Endodermal cell (in vitro differentiated cells): Measurements from ENCODE around the gene PCBP2. TPM values are rescaled to one million over a fixed set of nuclear protein-coding genes. Genes with fewer than 3 reads are reported as not detected.
"Not testable (repeated sequence)": the region's sequence is repeated elsewhere in the genome, so short reads cannot be mapped to it uniquely, and the experiment has no call there.

Experiments
- DNase-seq: peaks from one replicate; pipeline ENCODE4 v3.0.0-alpha.2; 2017
- H3K27ac ChIP-seq: 2 replicates; pipeline ENCODE4 v1.5.1; 2013; ENCODE audit warnings: mild to moderate bottlenecking, low read depth, low read length, moderate library complexity
- H3K27me3 ChIP-seq: 2 replicates; pipeline ENCODE4 v1.6.1; 2013; ENCODE audit warnings: mild to moderate bottlenecking, low read length, moderate library complexity; ENCODE audit not compliant: insufficient read depth, control insufficient read depth, poor library complexity, severe bottlenecking
- H3K36me3 ChIP-seq: 2 replicates; pipeline ENCODE4 v1.7.0; 2013; ENCODE audit warnings: mild to moderate bottlenecking, low read length, moderate library complexity; ENCODE audit not compliant: control insufficient read depth, insufficient read depth
- H3K4me1 ChIP-seq: one replicate; pipeline ENCODE4 v1.7.0; 2013; ENCODE audit warnings: low read length; ENCODE audit not compliant: control insufficient read depth, insufficient read depth
- H3K4me3 ChIP-seq: 2 replicates; pipeline ENCODE4 v1.5.1; 2013; ENCODE audit warnings: mild to moderate bottlenecking, low read length, moderate library complexity
- H3K9ac ChIP-seq: 2 replicates; pipeline ENCODE4 v1.6.1; 2013; ENCODE audit warnings: mild to moderate bottlenecking, low read length, moderate library complexity; ENCODE audit not compliant: poor library complexity, severe bottlenecking; ENCODE audit errors: extremely low read depth
- H3K9me3 ChIP-seq: 2 replicates; pipeline ENCODE4 v1.6.1; 2013; ENCODE audit warnings: mild to moderate bottlenecking, low read length, moderate library complexity; ENCODE audit not compliant: control insufficient read depth
- H3K27ac Mint-ChIP-seq: 2 replicates; pipeline ENCODE4 v1.8.0; 2020; ENCODE audit warnings: mixed read lengths
- H3K27me3 Mint-ChIP-seq: 2 replicates; pipeline ENCODE4 v1.8.0; 2021; ENCODE audit warnings: mild to moderate bottlenecking, mixed read lengths; ENCODE audit not compliant: insufficient read depth
- H3K36me3 Mint-ChIP-seq: 2 replicates; pipeline ENCODE4 v1.8.0; 2020; ENCODE audit warnings: low read depth, mixed read lengths
- H3K4me1 Mint-ChIP-seq: 2 replicates; pipeline ENCODE4 v1.8.0; 2020; ENCODE audit warnings: mixed read lengths
- H3K4me3 Mint-ChIP-seq: 2 replicates; pipeline ENCODE4 v1.8.0; 2020; ENCODE audit warnings: mild to moderate bottlenecking, moderate library complexity, mixed read lengths
- H3K9me3 Mint-ChIP-seq: 2 replicates; pipeline ENCODE4 v1.8.0; 2020; ENCODE audit warnings: mild to moderate bottlenecking, mixed read lengths
- CTCF ChIP-seq: fragments of 200-600 bp; sonication (generic); conservative IDR thresholded peaks from 2 replicates; pipeline ENCODE4 v1.5.0; 2021; ENCODE audit warnings: antibody characterized with exemption, mild to moderate bottlenecking
- WGBS, 2 experiments: methylation state at CpG; one replicate each; pipeline versions ENCODE4 v1.1.5 to v1.1.7; 2013; ENCODE audit warnings: missing lambda C conversion rate in 2 of 2, mixed read lengths in 1 of 2; ENCODE audit not compliant: insufficient coverage in 1 of 2, insufficient read length in 1 of 2; 5-methylcytosine and 5-hydroxymethylcytosine counted together
- total RNA-seq, 2 donors: library from RNA; stranded (reverse); fragmentation: NEBNext Ultra II Directional in 1 of 2; extraction: Animal tissue kit (Norgen Biotek cat#: 25700) in 1 of 2; gene quantifications; 2 replicates in 1 of 2; 3 replicates in 1 of 2; pipeline ENCODE4 v1.2.1, GENCODE V29; 2021

The PCBP2 gene
- total RNA-seq, 2 donors from 2014 or later = 1,281 to 1,338 TPM

GRCh38 chr12:53480491-53481442, 28.9 kb downstream of the PCBP2 start:
- TF ChIP-seq CTCF = no peak
- no peaks in the 10 kb centered on the region for H3K9me3 ChIP-seq
- no peak overlapping the region for H3K4me3 ChIP-seq
- peaks cover 78% of the 10 kb centered on the region for H3K36me3 Mint-ChIP-seq
- no peak overlapping the region for H3K9ac ChIP-seq
- H3K9me3 Mint-ChIP-seq = no peaks in the 10 kb centered on the region
- peak; percentile 54 for DNase-seq
- H3K4me1 Mint-ChIP-seq = peaks cover 46% of the 10 kb centered on the region
- H3K27me3 ChIP-seq = no peaks in the 10 kb centered on the region
- no peaks in the 10 kb centered on the region for H3K27me3 Mint-ChIP-seq
- H3K27ac ChIP-seq = no peak overlapping the region
- peaks cover 95% of the 10 kb centered on the region for H3K36me3 ChIP-seq
- no peak overlapping the region for H3K4me3 Mint-ChIP-seq
- H3K27ac Mint-ChIP-seq = peak overlapping the region; percentile 86
- 80 to 97% methylated on average over 1 to 7 of the region's 12 CpGs for WGBS, 2 experiments
- peaks cover 31% of the 10 kb centered on the region for H3K4me1 ChIP-seq

GRCh38 chr12:53481458-53481857, 29.6 kb downstream of the PCBP2 start:
- H3K4me3 ChIP-seq, H3K9me3 ChIP-seq, H3K4me3 Mint-ChIP-seq, H3K9me3 Mint-ChIP-seq, H3K27me3 Mint-ChIP-seq, H3K9ac ChIP-seq, H3K27ac ChIP-seq, H3K27ac Mint-ChIP-seq, DNase-seq, H3K27me3 ChIP-seq: not testable (repeated sequence)
- Mint-ChIP-seq H3K4me1 (peaks cover 39% of the 10 kb centered on the region), H3K36me3 (peaks cover 74% of the 10 kb centered on the region)
- 91 to 93% methylated on average over 5 to 6 of the region's 6 CpGs for WGBS, 2 experiments
- Histone ChIP-seq H3K4me1 (peaks cover 25% of the 10 kb centered on the region), H3K36me3 (peaks cover 93% of the 10 kb centered on the region)

- no peak overlapping the region for H3K4me3 Mint-ChIP-seq
These were observed 30.2 kb downstream of the PCBP2 start for GRCh38 chr12:53481939-53482586.

More at GRCh38 chr12:53481939-53482586, 30.2 kb downstream of the PCBP2 start:
- Mint-ChIP-seq H3K36me3 (peaks cover 68% of the 10 kb centered on the region), H3K4me1 (peaks cover 33% of the 10 kb centered on the region), H3K27ac (peak overlapping the region; percentile 91), H3K9me3 (no peaks in the 10 kb centered on the region), H3K27me3 (no peaks in the 10 kb centered on the region)
- Histone ChIP-seq H3K36me3 (peaks cover 93% of the 10 kb centered on the region), H3K4me1 (peaks cover 25% of the 10 kb centered on the region), H3K27me3 (no peaks in the 10 kb centered on the region), H3K4me3 (no peak overlapping the region), H3K9ac (no peak overlapping the region), H3K27ac (no peak overlapping the region), H3K9me3 (no peaks in the 10 kb centered on the region)
- 87 to 90% methylated on average over 4 to 8 of the region's 9 CpGs for WGBS, 2 experiments
- DNase-seq = peak; percentile 85
- TF ChIP-seq CTCF = peak; percentile 66
